GM12892 (cell line): Measurements from ENCODE around the gene RAMP1.

Experiments used
- POLR2A ChIP-seq: IDR thresholded peaks from 2 replicates; pipeline ENCODE4 v1.6.1; 2011; ENCODE audit warnings: low read depth, low read length, control low read depth
- POLR2AphosphoS5 ChIP-seq: IDR thresholded peaks from 2 replicates; pipeline ENCODE4 v1.6.1; 2011; ENCODE audit warnings: low read depth, low read length, control low read depth

GRCh38 chr2:237877576-237878307, 18.3 kb downstream of the RAMP1 start:
- TF ChIP-seq POLR2A (no peak), POLR2AphosphoS5 (no peak)
